HUES6 (cell line): ENCODE results near the gene BBS5.
"Not testable (repeated sequence)": the region's sequence is repeated elsewhere in the genome, so short reads cannot be mapped to it uniquely, and the experiment has no call there.

Experiments used
- H3K27ac ChIP-seq: 2 replicates; pipeline ENCODE4 v1.7.0; 2013; ENCODE audit warnings: low read depth, mild to moderate bottlenecking, low read length, inconsistent platforms
- H3K27me3 ChIP-seq: 2 replicates; pipeline ENCODE4 v1.6.1; 2013; ENCODE audit warnings: low read length; ENCODE audit not compliant: control insufficient read depth, insufficient read depth
- H3K36me3 ChIP-seq: 2 replicates; pipeline ENCODE4 v1.6.1; 2013; ENCODE audit warnings: low read length; ENCODE audit not compliant: control insufficient read depth, insufficient read depth
- H3K4me1 ChIP-seq: 2 replicates; pipeline ENCODE4 v1.6.1; 2013; ENCODE audit warnings: low read length; ENCODE audit not compliant: control insufficient read depth, insufficient read depth
- H3K4me3 ChIP-seq: 2 replicates; pipeline ENCODE4 v1.5.1; 2013; ENCODE audit warnings: low read depth, low read length
- H3K9ac ChIP-seq: one replicate; pipeline ENCODE4 v1.6.1; 2013; ENCODE audit warnings: mild to moderate bottlenecking, low read length
- H3K9me3 ChIP-seq: 2 replicates; pipeline ENCODE4 v1.6.1; 2013; ENCODE audit warnings: low read depth, low read length; ENCODE audit not compliant: control insufficient read depth, insufficient read depth

BBS5 gene

GRCh38 chr2:169479257-169480078, at the start of gene BBS5:
BBS5 (plus strand) TSS chr2:169479494; CDS start chr2:169479554, 60 bp downstream.
- Histone ChIP-seq H3K4me3 (peak within 1 kb of the TSS; percentile 76), H3K4me1 (no peaks in the 10 kb centered on the region), H3K9ac (peak within 1 kb of the TSS; percentile 33), H3K27me3 (peaks cover 38% of the 10 kb centered on the region), H3K9me3 (no peaks in the 10 kb centered on the region), H3K36me3 (no peaks in the 10 kb centered on the region), H3K27ac (no peak within 1 kb of the TSS)

- not testable (repeated sequence) for H3K4me1 ChIP-seq
Measured at GRCh38 chr2:169431772-169432171, 47.5 kb upstream of the BBS5 start.

GRCh38 chr2:169434236-169434635, 45.1 kb upstream of the BBS5 start:
- H3K36me3 ChIP-seq, H3K27me3 ChIP-seq, H3K9me3 ChIP-seq, H3K9ac ChIP-seq, H3K4me1 ChIP-seq, H3K4me3 ChIP-seq, H3K27ac ChIP-seq: not testable (repeated sequence)

More at GRCh38 chr2:169431772-169432171, 47.5 kb upstream of the BBS5 start:
- H3K9me3 ChIP-seq, H3K36me3 ChIP-seq, H3K27me3 ChIP-seq, H3K9ac ChIP-seq, H3K4me3 ChIP-seq, H3K27ac ChIP-seq: not testable (repeated sequence)

- H3K27me3 ChIP-seq: no peaks in the 10 kb centered on the region
- no peaks in the 10 kb centered on the region for H3K9me3 ChIP-seq
- no peak overlapping the region for H3K27ac ChIP-seq
- H3K36me3 ChIP-seq: no peaks in the 10 kb centered on the region
- no peak overlapping the region for H3K4me3 ChIP-seq
- H3K4me1 ChIP-seq: no peaks in the 10 kb centered on the region
- H3K9ac ChIP-seq: no peak overlapping the region
Measured at GRCh38 chr2:169438466-169439072, 40.7 kb upstream of the BBS5 start.

GRCh38 chr2:169439900-169440299, 39.4 kb upstream of the BBS5 start:
- no peaks in the 10 kb centered on the region for H3K27me3 ChIP-seq
- H3K9ac ChIP-seq: no peak overlapping the region
- no peaks in the 10 kb centered on the region for H3K9me3 ChIP-seq
- H3K4me3 ChIP-seq: no peak overlapping the region
- no peak overlapping the region for H3K27ac ChIP-seq
- H3K4me1 ChIP-seq: no peaks in the 10 kb centered on the region
- no peaks in the 10 kb centered on the region for H3K36me3 ChIP-seq

- Histone ChIP-seq H3K27ac (no peak overlapping the region), H3K9ac (no peak overlapping the region), H3K9me3 (0 out of 2 replicates have a peak, but pooled peaks cover 5% of the 10 kb centered on the region), H3K36me3 (no peaks in the 10 kb centered on the region), H3K4me1 (no peaks in the 10 kb centered on the region), H3K27me3 (no peaks in the 10 kb centered on the region), H3K4me3 (no peak overlapping the region)
Measured at GRCh38 chr2:169446452-169446851, 32.8 kb upstream of the BBS5 start.

GRCh38 chr2:169448316-169448715, 31.0 kb upstream of the BBS5 start:
- Histone ChIP-seq H3K9ac (no peak overlapping the region), H3K4me1 (no peaks in the 10 kb centered on the region), H3K27me3 (no peaks in the 10 kb centered on the region), H3K9me3 (peaks cover 12% of the 10 kb centered on the region), H3K36me3 (no peaks in the 10 kb centered on the region), H3K4me3 (no peak overlapping the region), H3K27ac (no peak overlapping the region)

GRCh38 chr2:169448865-169449264, 30.4 kb upstream of the BBS5 start:
- Histone ChIP-seq H3K4me1 (no peaks in the 10 kb centered on the region), H3K9me3 (peaks cover 13% of the 10 kb centered on the region), H3K9ac (no peak overlapping the region), H3K4me3 (no peak overlapping the region), H3K36me3 (no peaks in the 10 kb centered on the region), H3K27ac (no peak overlapping the region), H3K27me3 (no peaks in the 10 kb centered on the region)

GRCh38 chr2:169452080-169452479, 27.2 kb upstream of the BBS5 start:
- Histone ChIP-seq H3K27ac (no peak overlapping the region), H3K9me3 (peaks cover 8% of the 10 kb centered on the region), H3K36me3 (no peaks in the 10 kb centered on the region), H3K9ac (no peak overlapping the region), H3K4me1 (no peaks in the 10 kb centered on the region), H3K4me3 (no peak overlapping the region), H3K27me3 (no peaks in the 10 kb centered on the region)

- not testable (repeated sequence) for H3K36me3 ChIP-seq, H3K9ac ChIP-seq, H3K4me3 ChIP-seq, H3K9me3 ChIP-seq, H3K27me3 ChIP-seq, H3K4me1 ChIP-seq, H3K27ac ChIP-seq
Measured at GRCh38 chr2:169453044-169453443, 26.2 kb upstream of the BBS5 start.

- Histone ChIP-seq H3K27me3 (no peaks in the 10 kb centered on the region), H3K9me3 (no peaks in the 10 kb centered on the region), H3K4me3 (no peak overlapping the region), H3K27ac (no peak overlapping the region), H3K4me1 (no peaks in the 10 kb centered on the region), H3K36me3 (no peaks in the 10 kb centered on the region), H3K9ac (no peak overlapping the region)
Measured at GRCh38 chr2:169461143-169461542, 18.2 kb upstream of the BBS5 start.
